ENCODE results near the gene CAPRIN2.

GRCh38 chr12:30753751-30754382, 884 bp downstream of the CAPRIN2 start:
- TF ChIP-seq CTCF (conservative IDR thresholded peaks at IDR 0.05) (no peak), ZFX (IDR thresholded peaks at IDR 0.05) (no peak)

Measured in C4-2B (cell line).